ENCODE measurements around the gene RAD51B.

- TF ChIP-seq CTCF (IDR thresholded peaks at IDR 0.05) (no peak), POLR2A (IDR thresholded peaks at IDR 0.05) (no peak), EP300 (IDR thresholded peaks at IDR 0.05) (no peak)
Observed at GRCh38 chr14:68088451-68088854, 268.9 kb downstream of the RAD51B start.
